Measurements from ENCODE around the gene SRSF2.

DNA sequence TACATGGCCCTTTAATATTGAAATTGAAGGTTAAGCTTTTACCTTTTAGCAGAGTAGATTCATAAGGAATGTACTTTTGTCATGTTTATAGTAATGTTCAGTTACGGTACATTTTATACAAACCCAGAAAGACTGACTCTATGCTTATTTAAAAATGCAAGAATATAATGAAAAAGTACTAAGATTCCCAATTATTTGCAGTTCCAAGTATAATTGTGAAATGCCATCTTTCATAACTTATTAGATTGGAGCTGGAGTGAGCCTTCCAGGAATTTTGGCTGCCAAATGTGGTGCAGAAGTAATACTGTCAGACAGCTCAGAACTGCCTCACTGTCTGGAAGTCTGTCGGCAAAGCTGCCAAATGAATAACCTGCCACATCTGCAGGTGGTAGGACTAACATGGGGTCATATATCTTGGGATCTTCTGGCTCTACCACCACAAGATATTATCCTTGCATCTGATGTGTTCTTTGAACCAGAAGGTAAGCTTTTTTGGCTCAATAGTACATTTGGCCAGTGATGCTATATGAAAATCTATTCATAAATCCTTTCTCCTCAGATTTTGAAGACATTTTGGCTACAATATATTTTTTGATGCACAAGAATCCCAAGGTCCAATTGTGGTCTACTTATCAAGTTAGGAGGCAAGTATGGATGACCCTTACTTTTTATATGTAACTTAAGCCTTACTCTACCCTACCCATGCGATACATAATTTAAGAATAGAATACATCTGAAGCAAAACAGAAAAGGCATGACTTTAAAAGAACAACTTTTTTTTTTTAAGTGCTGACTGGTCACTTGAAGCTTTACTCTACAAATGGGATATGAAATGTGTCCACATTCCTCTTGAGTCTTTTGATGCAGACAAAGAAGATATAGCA lies 4.2 kb downstream of the SRSF2 start:
- TF ChIP-seq, protein P1, sequence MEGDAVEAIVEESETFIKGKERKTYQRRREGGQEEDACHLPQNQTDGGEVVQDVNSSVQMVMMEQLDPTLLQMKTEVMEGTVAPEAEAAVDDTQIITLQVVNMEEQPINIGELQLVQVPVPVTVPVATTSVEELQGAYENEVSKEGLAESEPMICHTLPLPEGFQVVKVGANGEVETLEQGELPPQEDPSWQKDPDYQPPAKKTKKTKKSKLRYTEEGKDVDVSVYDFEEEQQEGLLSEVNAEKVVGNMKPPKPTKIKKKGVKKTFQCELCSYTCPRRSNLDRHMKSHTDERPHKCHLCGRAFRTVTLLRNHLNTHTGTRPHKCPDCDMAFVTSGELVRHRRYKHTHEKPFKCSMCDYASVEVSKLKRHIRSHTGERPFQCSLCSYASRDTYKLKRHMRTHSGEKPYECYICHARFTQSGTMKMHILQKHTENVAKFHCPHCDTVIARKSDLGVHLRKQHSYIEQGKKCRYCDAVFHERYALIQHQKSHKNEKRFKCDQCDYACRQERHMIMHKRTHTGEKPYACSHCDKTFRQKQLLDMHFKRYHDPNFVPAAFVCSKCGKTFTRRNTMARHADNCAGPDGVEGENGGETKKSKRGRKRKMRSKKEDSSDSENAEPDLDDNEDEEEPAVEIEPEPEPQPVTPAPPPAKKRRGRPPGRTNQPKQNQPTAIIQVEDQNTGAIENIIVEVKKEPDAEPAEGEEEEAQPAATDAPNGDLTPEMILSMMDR (IDR thresholded peaks at IDR 0.05), result no peak
- TF ChIP-seq POLR2A (IDR thresholded peaks at IDR 0.05), result no peak
- TF ChIP-seq EP300 (IDR thresholded peaks at IDR 0.05), result no peak

Data from stomach (tissue), 4 donors.